BLaER1 treated with 17β-estradiol and CSF1 and Interleukin-3, amounts not matched to agents 10 nM and 100 nM (cell line): ENCODE data around the gene GGT1.
"Not testable (repeated sequence)": the region's sequence is repeated elsewhere in the genome, so short reads cannot be mapped to it uniquely, and the experiment has no call there.

Experiments used
- H3K27ac ChIP-seq, 11 experiments: shearing (Covaris generic); formaldehyde crosslinking; 2 replicates each; pipeline ENCODE4 v1.8.1; 2022
- H3K27me3 ChIP-seq, 11 experiments: shearing (Covaris generic); formaldehyde crosslinking; 2 replicates each; pipeline ENCODE4 v1.8.1; 2022
- H3K36me3 ChIP-seq, 11 experiments: shearing (Covaris generic); formaldehyde crosslinking; 2 replicates each; pipeline ENCODE4 v1.8.1; 2022
- H3K4me1 ChIP-seq, 10 experiments: shearing (Covaris generic); formaldehyde crosslinking; 2 replicates each; pipeline ENCODE4 v1.8.1; 2022
- H3K4me2 ChIP-seq, 11 experiments: shearing (Covaris generic); formaldehyde crosslinking; 2 replicates each; pipeline ENCODE4 v1.8.1; 2022
- H3K4me3 ChIP-seq, 10 experiments: shearing (Covaris generic); formaldehyde crosslinking; 2 replicates each; pipeline ENCODE4 v1.8.1; 2022
- H3K9ac ChIP-seq, 11 experiments: shearing (Covaris generic); formaldehyde crosslinking; 2 replicates each; pipeline ENCODE4 v1.8.1; 2022
- H3K9me3 ChIP-seq, 11 experiments: shearing (Covaris generic); formaldehyde crosslinking; replicated peaks in 1 of 11; 2 replicates each; pipeline ENCODE4 v1.8.1; 2022
- H4K20me1 ChIP-seq, 11 experiments: shearing (Covaris generic); formaldehyde crosslinking; 2 replicates each; pipeline ENCODE4 v1.8.1; 2022

The GGT1 gene

GRCh38 chr22:24630812-24631427 lies 27.9 kb downstream of the GGT1 start:
- H3K4me3 ChIP-seq, H3K27ac ChIP-seq: not testable (repeated sequence)
- H3K4me1 ChIP-seq = peaks cover 22 to 51% (median 41%) of the 10 kb centered on the region in 10 experiments

GRCh38 chr22:24631430-24632122 lies 28.6 kb downstream of the GGT1 start:
- H4K20me1 ChIP-seq, H3K27me3 ChIP-seq, H3K27ac ChIP-seq, H3K9ac ChIP-seq, H3K9me3 ChIP-seq, H3K36me3 ChIP-seq, H3K4me3 ChIP-seq: not testable (repeated sequence)
- Histone ChIP-seq H3K4me1 (peaks cover 22 to 54% (median 43%) of the 10 kb centered on the region in 10 experiments), H3K4me2 (peak overlapping the region in 2 of 11 experiments; percentile 18 to 91; a peak in 1 of 22 replicates)

More at GRCh38 chr22:24630812-24631427, 27.9 kb downstream of the GGT1 start:
- peak overlapping the region in 2 of 11 experiments; percentile 4 to 8; a peak in 1 of 22 replicates for H3K4me2 ChIP-seq
- not testable (repeated sequence) for H3K36me3 ChIP-seq, H3K27me3 ChIP-seq, H3K9ac ChIP-seq, H3K9me3 ChIP-seq, H4K20me1 ChIP-seq

GRCh38 chr22:24632642-24633041 lies 29.6 kb downstream of the GGT1 start:
- H3K4me3 ChIP-seq, H3K9me3 ChIP-seq, H4K20me1 ChIP-seq, H3K9ac ChIP-seq, H3K27ac ChIP-seq, H3K36me3 ChIP-seq, H3K27me3 ChIP-seq: not testable (repeated sequence)
- H3K4me1 ChIP-seq = peaks cover 22 to 54% (median 43%) of the 10 kb centered on the region in 10 experiments
- H3K4me2 ChIP-seq = peak overlapping the region; percentile 24 to 98 (median 84); a peak in 20 of 22 replicates

GRCh38 chr22:24633231-24634023 lies 30.4 kb downstream of the GGT1 start:
- not testable (repeated sequence) for H3K9me3 ChIP-seq, H3K9ac ChIP-seq, H4K20me1 ChIP-seq, H3K36me3 ChIP-seq, H3K27ac ChIP-seq, H3K4me3 ChIP-seq, H3K27me3 ChIP-seq
- Histone ChIP-seq H3K4me2 (peak overlapping the region; percentile 24 to 98 (median 84)), H3K4me1 (peaks cover 22 to 54% (median 43%) of the 10 kb centered on the region in 10 experiments)

GRCh38 chr22:24634776-24635389 lies 31.9 kb downstream of the GGT1 start:
- not testable (repeated sequence) for H3K36me3 ChIP-seq, H4K20me1 ChIP-seq, H3K9me3 ChIP-seq, H3K27me3 ChIP-seq
- Histone ChIP-seq H3K9ac (peak overlapping the region in 7 of 11 experiments; percentile 16 to 62 (median 42); a peak in 10 of 22 replicates), H3K4me2 (peak overlapping the region; percentile 48 to 98 (median 84)), H3K27ac (peak overlapping the region in 8 of 11 experiments; percentile 48 to 75 (median 64); a peak in 14 of 22 replicates), H3K4me1 (peaks cover 22 to 54% (median 43%) of the 10 kb centered on the region in 10 experiments), H3K4me3 (peak overlapping the region in 5 of 10 experiments; percentile 16 to 40 (median 31); a peak in 4 of 20 replicates)

GRCh38 chr22:24636513-24636912 lies 33.5 kb downstream of the GGT1 start:
- H3K9ac ChIP-seq, H3K4me2 ChIP-seq: not testable (repeated sequence)

GRCh38 chr22:24642307-24642706 lies 39.3 kb downstream of the GGT1 start:
- H3K36me3 ChIP-seq, H3K4me2 ChIP-seq, H3K9ac ChIP-seq, H3K27ac ChIP-seq, H3K9me3 ChIP-seq, H3K27me3 ChIP-seq, H4K20me1 ChIP-seq, H3K4me3 ChIP-seq: not testable (repeated sequence)
- H3K4me1 ChIP-seq = peaks cover 10 to 28% (median 19%) of the 10 kb centered on the region in 10 experiments

More at GRCh38 chr22:24636513-24636912, 33.5 kb downstream of the GGT1 start:
- peaks cover 22 to 46% (median 42%) of the 10 kb centered on the region in 10 experiments for H3K4me1 ChIP-seq
- H3K4me3 ChIP-seq, H3K36me3 ChIP-seq, H3K9me3 ChIP-seq, H4K20me1 ChIP-seq, H3K27me3 ChIP-seq, H3K27ac ChIP-seq: not testable (repeated sequence)

- Histone ChIP-seq H3K4me2 (peak overlapping the region; percentile 42 to 92 (median 83); a peak in 20 of 22 replicates), H3K9ac (0 out of 22 replicates have a peak overlapping the region, but pooled peaks of 1 of the 11 experiments have one; percentile 29), H3K4me1 (peaks cover 10 to 28% (median 19%) of the 10 kb centered on the region in 10 experiments)
- H3K27me3 ChIP-seq, H3K36me3 ChIP-seq, H4K20me1 ChIP-seq, H3K9me3 ChIP-seq, H3K4me3 ChIP-seq, H3K27ac ChIP-seq: not testable (repeated sequence)
Observed at GRCh38 chr22:24644409-24644808, 41.4 kb downstream of the GGT1 start.

GRCh38 chr22:24645408-24646399 lies 42.7 kb downstream of the GGT1 start:
- not testable (repeated sequence) for H3K9ac ChIP-seq, H4K20me1 ChIP-seq, H3K27ac ChIP-seq, H3K4me3 ChIP-seq, H3K9me3 ChIP-seq, H3K36me3 ChIP-seq, H3K27me3 ChIP-seq
- H3K4me2 ChIP-seq = peak overlapping the region; percentile 32 to 69 (median 56); a peak in 17 of 22 replicates
- peaks cover 10 to 28% (median 19%) of the 10 kb centered on the region in 10 experiments for H3K4me1 ChIP-seq

- H3K27me3 ChIP-seq, H3K4me3 ChIP-seq, H3K36me3 ChIP-seq, H3K9me3 ChIP-seq, H3K9ac ChIP-seq, H3K27ac ChIP-seq, H4K20me1 ChIP-seq: not testable (repeated sequence)
- Histone ChIP-seq H3K4me1 (peaks cover 10 to 32% (median 19%) of the 10 kb centered on the region in 10 experiments), H3K4me2 (peak overlapping the region in 4 of 11 experiments; percentile 9 to 41 (median 29); a peak in 4 of 22 replicates)
Observed at GRCh38 chr22:24646756-24647155, 43.8 kb downstream of the GGT1 start.

- not testable (repeated sequence) for H3K27me3 ChIP-seq, H3K9me3 ChIP-seq, H3K27ac ChIP-seq, H4K20me1 ChIP-seq, H3K4me2 ChIP-seq, H3K9ac ChIP-seq, H3K36me3 ChIP-seq, H3K4me3 ChIP-seq
- peaks cover 7 to 26% (median 13%) of the 10 kb centered on the region in 10 experiments for H3K4me1 ChIP-seq
Observed at GRCh38 chr22:24649371-24649770, 46.4 kb downstream of the GGT1 start.

- not testable (repeated sequence) for H3K36me3 ChIP-seq, H3K9me3 ChIP-seq, H3K27me3 ChIP-seq, H4K20me1 ChIP-seq, H3K27ac ChIP-seq, H3K9ac ChIP-seq, H3K4me3 ChIP-seq
- H3K4me1 ChIP-seq = peaks cover 0 to 14% (median 4%) of the 10 kb centered on the region in 10 experiments; a peak in 13 of 20 replicates
- H3K4me2 ChIP-seq = peak overlapping the region in 2 of 11 experiments; percentile 25 to 32; a peak in 2 of 22 replicates
Observed at GRCh38 chr22:24650884-24651283, 47.9 kb downstream of the GGT1 start.
